ENCODE data around the gene TAF3. TPM values are rescaled to one million over a fixed set of nuclear protein-coding genes. Genes with fewer than 3 reads are reported as not detected.

TAF3 gene
- polyA plus RNA-seq, 1 of the 3 experiments (the other 2 are of a cell fraction), result 2.4 TPM

DNA sequence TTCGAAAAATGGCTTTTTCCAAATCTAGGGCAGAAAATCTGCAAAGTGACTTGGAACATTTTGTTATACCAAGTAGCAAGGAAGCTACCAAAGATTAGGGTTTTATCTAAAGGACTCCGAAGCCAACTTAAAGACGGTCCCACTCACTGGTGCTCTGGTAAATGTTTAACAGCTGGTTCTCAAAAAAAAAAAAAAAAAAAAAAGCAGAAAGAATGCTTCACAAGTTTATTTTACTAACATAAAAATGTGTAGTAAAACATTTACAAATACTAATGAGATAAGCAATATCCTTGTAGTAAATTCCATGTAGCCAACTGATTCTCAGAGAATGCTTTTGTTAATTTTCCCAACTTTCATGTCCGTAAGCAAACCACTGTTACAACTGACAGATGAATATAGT, 38.4 kb downstream of the TAF3 start:
- peaks cover 7% of the 10 kb centered on the region for H3F3A ChIP-seq (replicated peaks; ENCODE audit: insufficient read depth)
- peaks cover 16% of the 10 kb centered on the region for H3K79me2 ChIP-seq (ENCODE audit: insufficient read depth)
- no peak overlapping the region for H3K4me3 ChIP-seq (ENCODE audit: low read depth in 2 of 2, low read length in 1 of 2)
- H3K4me2 ChIP-seq, result no peak overlapping the region
- ChIA-PET CTCF (interaction anchor here (1.1 kb wide), 1 partner anchor 9 kb away, joined by 3 read pairs; no protein-coding TSS in a partner anchor), POLR2A (no interaction called here)
- no peaks in the 10 kb centered on the region for H3K9me2 ChIP-seq
- no peaks in the 10 kb centered on the region for H3K4me1 ChIP-seq (ENCODE audit: control insufficient read depth in 1 of 2, insufficient read depth in 2 of 2, low read depth in 1 of 2, low read length in 1 of 2)
- WGBS (ENCODE audit: low lambda C conversion rate), result 61% methylated on average over 3 of the region's 4 CpGs
- TF ChIP-seq, protein P1, sequence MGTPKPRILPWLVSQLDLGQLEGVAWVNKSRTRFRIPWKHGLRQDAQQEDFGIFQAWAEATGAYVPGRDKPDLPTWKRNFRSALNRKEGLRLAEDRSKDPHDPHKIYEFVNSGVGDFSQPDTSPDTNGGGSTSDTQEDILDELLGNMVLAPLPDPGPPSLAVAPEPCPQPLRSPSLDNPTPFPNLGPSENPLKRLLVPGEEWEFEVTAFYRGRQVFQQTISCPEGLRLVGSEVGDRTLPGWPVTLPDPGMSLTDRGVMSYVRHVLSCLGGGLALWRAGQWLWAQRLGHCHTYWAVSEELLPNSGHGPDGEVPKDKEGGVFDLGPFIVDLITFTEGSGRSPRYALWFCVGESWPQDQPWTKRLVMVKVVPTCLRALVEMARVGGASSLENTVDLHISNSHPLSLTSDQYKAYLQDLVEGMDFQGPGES (IDR thresholded peaks at IDR 0.05; ENCODE audit: low read depth, low read length), result no peak
- no peak for TF ChIP-seq TEAD4 (IDR thresholded peaks at IDR 0.05; ENCODE audit: borderline replicate concordance, insufficient read depth)
- no peak overlapping the region for H2AFZ ChIP-seq (ENCODE audit: low read depth)
- H3K9ac ChIP-seq, result no peak overlapping the region
- no peaks in the 10 kb centered on the region for H4K20me1 ChIP-seq (ENCODE audit: insufficient read depth)
- H3K9me3 ChIP-seq, result peaks cover 15% of the 10 kb centered on the region; the same call in 1 of the 2 replicates
- no peaks in the 10 kb centered on the region for H3K36me3 ChIP-seq (replicated peaks in 1 of 2; ENCODE audit: control insufficient read depth in 1 of 2, insufficient read depth in 2 of 2, low read length in 1 of 2)
- H3K27me3 ChIP-seq (ENCODE audit: insufficient read depth), result no peaks in the 10 kb centered on the region
- H3K27ac ChIP-seq (ENCODE audit: low read depth in 2 of 2, low read length in 1 of 2), result no peak overlapping the region
- DNase-seq, result no peak

- Histone ChIP-seq H2AFZ (ENCODE audit: low read depth) (no peak overlapping the region), H3K9me2 (no peaks in the 10 kb centered on the region), H3K27me3 (ENCODE audit: insufficient read depth) (no peaks in the 10 kb centered on the region), H3K79me2 (ENCODE audit: insufficient read depth) (peaks cover 20% of the 10 kb centered on the region), H3K4me2 (no peak overlapping the region), H4K20me1 (ENCODE audit: insufficient read depth) (no peaks in the 10 kb centered on the region), H3K9ac (no peak overlapping the region), H3K36me3 (replicated peaks in 1 of 2; ENCODE audit: control insufficient read depth in 1 of 2, insufficient read depth in 2 of 2, low read length in 1 of 2) (peaks cover 0 to 3% of the 10 kb centered on the region in 2 experiments), H3K4me1 (ENCODE audit: control insufficient read depth in 1 of 2, insufficient read depth in 2 of 2, low read depth in 1 of 2, low read length in 1 of 2) (no peaks in the 10 kb centered on the region), H3K27ac (ENCODE audit: low read depth in 2 of 2, low read length in 1 of 2) (no peak overlapping the region), H3K4me3 (ENCODE audit: low read depth in 2 of 2, low read length in 1 of 2) (no peak overlapping the region), H3K9me3 (peaks cover 19% of the 10 kb centered on the region; the same call in 1 of the 2 replicates), H3F3A (replicated peaks; ENCODE audit: insufficient read depth) (peaks cover 7% of the 10 kb centered on the region)
- POLR2A ChIA-PET, result no interaction called here
- WGBS (ENCODE audit: low lambda C conversion rate), result 75% methylated on average over 4 of the region's 4 CpGs
- TF ChIP-seq EZH2phosphoT487 (IDR thresholded peaks at IDR 0.05; ENCODE audit: borderline replicate concordance, low read depth), result no peak
- TF ChIP-seq REST (IDR thresholded peaks at IDR 0.05; ENCODE audit: low read depth, low read length), result no peak
- TF ChIP-seq SIN3A (IDR thresholded peaks at IDR 0.05; ENCODE audit: borderline replicate concordance, low read depth, low read length), result no peak
- TF ChIP-seq SMC3 (IDR thresholded peaks at IDR 0.05; ENCODE audit: low read depth, low read length), result no peak
- no peak for TF ChIP-seq RXRA (IDR thresholded peaks at IDR 0.05; ENCODE audit: borderline replicate concordance, low read depth)
- TF ChIP-seq YY1 (IDR thresholded peaks at IDR 0.05; ENCODE audit: low read depth), result no peak
- TF ChIP-seq PBX3 (IDR thresholded peaks at IDR 0.05), result no peak
- no peak for TF ChIP-seq FOSL2 (IDR thresholded peaks at IDR 0.05; ENCODE audit: borderline replicate concordance, low read depth)
- TF ChIP-seq MEF2A (IDR thresholded peaks at IDR 0.05; ENCODE audit: borderline replicate concordance, low read depth), result no peak
- no peak for TF ChIP-seq MXI1 (IDR thresholded peaks at IDR 0.05; ENCODE audit: low read depth, low read length)
- CTCF ChIA-PET, result interaction anchor here (1.1 kb wide), 1 partner anchor 9 kb away, joined by 3 read pairs; no protein-coding TSS in a partner anchor
- DNase-seq, result no peak
Observed at GRCh38 chr10:7857262-7857661, 39.0 kb downstream of the TAF3 start.
